ENCODE results near the gene SOX6. TPM values are rescaled to one million over a fixed set of nuclear protein-coding genes. Genes with fewer than 3 reads are reported as not detected.

The SOX6 gene
- total and polyA plus RNA-seq, 12 donors: 0.80 to 43.0 (median 21.2) TPM

GRCh38 chr11:15985860-15986139, 370.5 kb downstream of the SOX6 start:
- Histone ChIP-seq H3K4me1 (peaks cover 0 to 16% (median 7%) of the 10 kb centered on the region in 9 donors), H3K9me3 (no peaks in the 10 kb centered on the region), H3K36me3 (peaks cover 0 to 18% (median 0%) of the 10 kb centered on the region in 9 donors), H3K4me3 (no peak overlapping the region), H3K27me3 (no peaks in the 10 kb centered on the region), H3K27ac (no peak overlapping the region)
- DNase-seq: no peak
- no peak for TF ChIP-seq CTCF (IDR thresholded peaks at IDR 0.05)
- intact Hi-C loops (cut with DNase I): loop anchor here in 1 of 10 donors (10.0 kb wide), 1 partner anchor 161 kb away; no protein-coding TSS in a partner anchor
- ATAC-seq: no peak

GRCh38 chr11:15985127-15985859, 371.1 kb downstream of the SOX6 start:
- no peak for ATAC-seq
- no peak for DNase-seq
- 66 to 70% methylated on average over 1 of the region's 1 CpG for WGBS, 2 donors
- Histone ChIP-seq H3K4me1 (peaks cover 0 to 16% (median 7%) of the 10 kb centered on the region in 9 donors), H3K9me3 (no peaks in the 10 kb centered on the region), H3K4me3 (no peak overlapping the region), H3K27ac (no peak overlapping the region), H3K27me3 (no peaks in the 10 kb centered on the region), H3K36me3 (peaks cover 0 to 18% (median 0%) of the 10 kb centered on the region in 9 donors)
- TF ChIP-seq CTCF (IDR thresholded peaks at IDR 0.05): no peak
- intact Hi-C loops (cut with DNase I): loop anchor here in 1 of 10 donors (10.0 kb wide), 1 partner anchor 160 kb away; no protein-coding TSS in a partner anchor

GRCh38 chr11:15981292-15981691, 375.1 kb downstream of the SOX6 start:
- peaks cover 0 to 15% (median 0%) of the 10 kb centered on the region in 9 donors for H3K36me3 ChIP-seq
- DNase-seq: no peak
- H3K27ac ChIP-seq: no peak overlapping the region
- TF ChIP-seq CTCF (IDR thresholded peaks at IDR 0.05): no peak
- peaks cover 0 to 8% (median 0%) of the 10 kb centered on the region in 9 donors for H3K4me1 ChIP-seq
- intact Hi-C loops (cut with DNase I): loop anchor here in 1 of 10 donors (10.0 kb wide), 1 partner anchor 156 kb away; no protein-coding TSS in a partner anchor
- H3K27me3 ChIP-seq: no peaks in the 10 kb centered on the region
- no peaks in the 10 kb centered on the region for H3K9me3 ChIP-seq
- no peak overlapping the region for H3K4me3 ChIP-seq
- ATAC-seq: no peak
- WGBS, 2 donors: 75% methylated on average over 1 of the region's 1 CpG

- H3K27me3 ChIP-seq: no peaks in the 10 kb centered on the region
- no peak overlapping the region for H3K27ac ChIP-seq
Observed at GRCh38 chr11:15977116-15977515, 379.2 kb downstream of the SOX6 start.

More at GRCh38 chr11:15977116-15977515, 379.2 kb downstream of the SOX6 start:
- H3K9me3 ChIP-seq: no peaks in the 10 kb centered on the region
- H3K36me3 ChIP-seq: peaks cover 0 to 3% (median 0%) of the 10 kb centered on the region in 9 donors
- H3K4me1 ChIP-seq: peaks cover 0 to 8% (median 0%) of the 10 kb centered on the region in 9 donors
- no peak for TF ChIP-seq CTCF (IDR thresholded peaks at IDR 0.05)
- ATAC-seq (no peak), DNase-seq (no peak)
- intact Hi-C loops (cut with DNase I): no loop called here
- 59 to 70% methylated on average over 4 of the region's 4 CpGs for WGBS, 2 donors
- no peak overlapping the region for H3K4me3 ChIP-seq
